Mucosa of descending colon (tissue), 3 donors: ENCODE data around the gene ZCCHC2. TPM values are rescaled to one million over a fixed set of nuclear protein-coding genes. Genes with fewer than 3 reads are reported as not detected.
A peak's percentile ranks its signal among the peaks of the same experiment; 100 is the strongest.

ENCODE experiments used
- ATAC-seq: fragments of 200-7000 bp; cut with Tn5 transposase; one replicate; pipeline ENCODE4 v1.9.1; 2020; ENCODE audit warnings: mild to moderate bottlenecking, moderate library complexity
- DNase-seq, 3 donors: peaks; one replicate each; pipeline ENCODE4 v3.0.0-alpha.2; 2020
- H3K36me3 ChIP-seq: fragments of 200-600 bp; one replicate; pipeline ENCODE4 v1.8.0; 2021; ENCODE audit warnings: low read depth, mild to moderate bottlenecking
- H3K4me1 ChIP-seq: fragments of 200-600 bp; one replicate; pipeline ENCODE4 v1.8.0; 2021; ENCODE audit warnings: low read depth, mild to moderate bottlenecking
- H3K4me3 ChIP-seq: fragments of 200-600 bp; one replicate; pipeline ENCODE4 v1.8.0; 2021; ENCODE audit warnings: mild to moderate bottlenecking
- H3K9me3 ChIP-seq: fragments of 200-600 bp; one replicate; pipeline ENCODE4 v1.8.0; 2021; ENCODE audit warnings: mild to moderate bottlenecking
- CTCF ChIP-seq: fragments of 200-600 bp; IDR thresholded peaks from one replicate; pipeline ENCODE4 v1.8.0; 2022; ENCODE audit warnings: antibody characterized with exemption, mild to moderate bottlenecking
- intact Hi-C, 2 donors: fragments of 100-400 bp; cut with DNase I in 1 of 2; cut with micrococcal nuclease in 1 of 2; formaldehyde crosslinking; loops; one replicate each; pipeline versions ENCODE4 v1.11.0 to v1.11.1; 2022; cut with DNase I, micrococcal nuclease
- long read RNA-seq, 2 donors: library from polyadenylated mRNA; unstranded; transcript quantifications; one replicate each; pipeline ENCODE4 v2.0.0, GENCODE V29; 2019 to 2021
- total RNA-seq, 3 donors: library from RNA; stranded (reverse); fragmentation: NEBNext Ultra II Directional in 2 of 3; extraction: Animal tissue kit (Norgen Biotek cat#: 25700) in 2 of 3; gene quantifications; one replicate each; pipeline versions ENCODE4 v1.2.1 to v1.2.4, GENCODE V29; 2021 to 2023
- donor health status: DM: no; HTN: no; CAD: no; lungs with moderate emphysema.
- donor health status: DM: no; HTN: no; CAD: no.
- donor health status: DM: no; HTN: yes; CAD: no.

ZCCHC2 gene
- 10 to 100 TPM; 22.2 to 27.5 (median 26.0) TPM for total RNA-seq
- long read RNA-seq, donor 1, full-length matches to known transcripts: 3 of 7 reads
- long read RNA-seq, donor 1, partial matches to known transcripts: 2 of 7 reads
- long read RNA-seq, donor 1, other reads (novel, unspliced or antisense): 2 of 7 reads
- long read RNA-seq, donor 2, partial matches to known transcripts: 0 of 3 reads
- long read RNA-seq, donor 2, other reads (novel, unspliced or antisense): 3 of 3 reads

- Histone ChIP-seq H3K4me3 (peak within 1 kb of the TSS; percentile 86), H3K4me1 (peaks cover 21% of the 10 kb centered on the region), H3K9me3 (no peaks in the 10 kb centered on the region), H3K36me3 (no peaks in the 10 kb centered on the region)
- peak; percentile 84 for ATAC-seq
- intact Hi-C loops: no loop called here
- DNase-seq: peak; percentile 99 to 100 (median 99)
- peak; percentile 11 for TF ChIP-seq CTCF
These were observed at the start of gene ZCCHC2 for GRCh38 chr18:62522504-62523254. ZCCHC2 (plus strand) TSS chr18:62523025; CDS start chr18:62523425, 400 bp downstream.

DNA sequence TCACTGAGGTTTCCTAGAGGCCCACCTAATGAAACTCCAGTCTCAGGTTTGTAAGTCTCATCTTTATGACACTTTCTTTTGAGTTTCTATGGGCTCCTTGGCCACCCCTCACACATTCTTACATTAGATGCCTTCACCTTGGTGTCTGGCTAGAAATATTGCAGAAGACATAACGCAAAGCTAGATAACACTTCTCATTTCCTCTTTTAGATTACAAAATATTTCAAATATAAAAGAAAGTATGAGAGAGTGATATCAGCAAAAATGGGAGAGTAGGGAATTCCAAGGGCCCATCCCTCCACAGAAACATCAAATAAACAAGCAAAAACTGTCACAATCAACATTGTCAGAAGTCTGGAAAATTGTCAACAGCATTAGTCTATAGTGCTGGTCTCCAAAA is 43.3 kb upstream of the ZCCHC2 start:
- intact Hi-C loops: no loop called here
- no peak for TF ChIP-seq CTCF

GRCh38 chr18:62480927-62481326 is 41.9 kb upstream of the ZCCHC2 start:
- intact Hi-C loops: no loop called here
- TF ChIP-seq CTCF: no peak
- ATAC-seq: no peak
- Histone ChIP-seq H3K4me1 (no peaks in the 10 kb centered on the region), H3K36me3 (no peaks in the 10 kb centered on the region), H3K9me3 (peaks cover 11% of the 10 kb centered on the region), H3K4me3 (no peak overlapping the region)
- DNase-seq: no peak

More for the DNA sequence above, 43.3 kb upstream of the ZCCHC2 start:
- H3K36me3 ChIP-seq: no peaks in the 10 kb centered on the region
- H3K9me3 ChIP-seq: peaks cover 11% of the 10 kb centered on the region
- no peak for ATAC-seq
- no peak overlapping the region for H3K4me3 ChIP-seq
- H3K4me1 ChIP-seq: no peaks in the 10 kb centered on the region
- DNase-seq: no peak

GRCh38 chr18:62484941-62485340 is 37.9 kb upstream of the ZCCHC2 start:
- no peak for ATAC-seq

GRCh38 chr18:62485684-62486083 is 37.1 kb upstream of the ZCCHC2 start:
- peak; percentile 69 for ATAC-seq
- no peak for TF ChIP-seq CTCF
- no peak for DNase-seq
- Histone ChIP-seq H3K4me1 (no peaks in the 10 kb centered on the region), H3K36me3 (no peaks in the 10 kb centered on the region), H3K4me3 (no peak overlapping the region), H3K9me3 (peaks cover 5% of the 10 kb centered on the region)
- intact Hi-C loops: no loop called here

More at GRCh38 chr18:62484941-62485340, 37.9 kb upstream of the ZCCHC2 start:
- no peaks in the 10 kb centered on the region for H3K4me1 ChIP-seq
- DNase-seq: no peak
- peaks cover 11% of the 10 kb centered on the region for H3K9me3 ChIP-seq
- H3K36me3 ChIP-seq: no peaks in the 10 kb centered on the region
- no peak overlapping the region for H3K4me3 ChIP-seq
- intact Hi-C loops: no loop called here
- TF ChIP-seq CTCF: no peak
